Fibroblast of skin of left quadriceps (primary cell): Measurements from ENCODE around the gene KCNK1.
"Not testable (repeated sequence)": the region's sequence is repeated elsewhere in the genome, so short reads cannot be mapped to it uniquely, and the experiment has no call there.

Experiments
- DNase-seq, 2 experiments: peaks; one replicate each; pipeline ENCODE4 v3.0.0-alpha.2; 2013; ENCODE audit warnings: low read depth in 2 of 2

The KCNK1 gene

GRCh38 chr1:233607252-233608119 lies 6.4 kb upstream of the KCNK1 start:
- no peak for DNase-seq

GRCh38 chr1:233608988-233609387 lies 4.9 kb upstream of the KCNK1 start:
- no peak for DNase-seq

GRCh38 chr1:233609926-233610325 lies 4.0 kb upstream of the KCNK1 start:
- no peak for DNase-seq

GRCh38 chr1:233610628-233611027 lies 3.3 kb upstream of the KCNK1 start:
- DNase-seq, result no peak

GRCh38 chr1:233611363-233611762 lies 2.5 kb upstream of the KCNK1 start:
- DNase-seq, result not testable (repeated sequence)

GRCh38 chr1:233614173-233614742 lies 352 bp downstream of the KCNK1 start:
- no peak for DNase-seq

GRCh38 chr1:233614743-233615521 lies 1.0 kb downstream of the KCNK1 start:
- no peak for DNase-seq

- no peak for DNase-seq
Observed at GRCh38 chr1:233615571-233615970, 1.7 kb downstream of the KCNK1 start.

GRCh38 chr1:233617025-233617424 lies 3.1 kb downstream of the KCNK1 start:
- no peak for DNase-seq

- not testable (repeated sequence) for DNase-seq
Observed at GRCh38 chr1:233619414-233619813, 5.5 kb downstream of the KCNK1 start.

GRCh38 chr1:233620065-233620464 lies 6.2 kb downstream of the KCNK1 start:
- DNase-seq, result no peak

GRCh38 chr1:233621923-233622322 lies 8.0 kb downstream of the KCNK1 start:
- no peak for DNase-seq

- no peak for DNase-seq
Observed at GRCh38 chr1:233624289-233624688, 10.4 kb downstream of the KCNK1 start.

GRCh38 chr1:233625087-233625486 lies 11.2 kb downstream of the KCNK1 start:
- no peak for DNase-seq

- DNase-seq, result no peak
Observed at GRCh38 chr1:233625510-233625981, 11.6 kb downstream of the KCNK1 start.

GRCh38 chr1:233627376-233627775 lies 13.5 kb downstream of the KCNK1 start:
- no peak for DNase-seq

- no peak for DNase-seq
Observed at GRCh38 chr1:233627823-233628222, 13.9 kb downstream of the KCNK1 start.

GRCh38 chr1:233629305-233629935 lies 15.5 kb downstream of the KCNK1 start:
- no peak for DNase-seq

GRCh38 chr1:233631810-233632405 lies 18.0 kb downstream of the KCNK1 start:
- no peak for DNase-seq

- no peak for DNase-seq
Observed at GRCh38 chr1:233632436-233632835, 18.5 kb downstream of the KCNK1 start.

GRCh38 chr1:233635765-233636502 lies 22.0 kb downstream of the KCNK1 start:
- DNase-seq, result peak; percentile 22 to 37
